Memory B cell (primary cell): Measurements from ENCODE around the gene PSME1.

ENCODE experiments used
- ATAC-seq: fragments of 150-1000 bp; cut with Tn5 transposase; 2 replicates; pipeline ENCODE4 v1.10.0; 2021; ENCODE audit warnings: low read depth, mild to moderate bottlenecking, moderate library complexity
- DNase-seq, 2 donors: peaks; one replicate each; pipeline ENCODE4 v3.0.0; 2022; ENCODE audit warnings: low spot score in 2 of 2
- H3K27ac Mint-ChIP-seq: one replicate; pipeline ENCODE4 v1.8.0; 2022; ENCODE audit warnings: mild to moderate bottlenecking, moderate library complexity, mixed read lengths
- H3K27me3 Mint-ChIP-seq: one replicate; pipeline ENCODE4 v1.8.0; 2022; ENCODE audit warnings: mixed read lengths
- H3K36me3 Mint-ChIP-seq: one replicate; pipeline ENCODE4 v1.8.0; 2022; ENCODE audit warnings: mild to moderate bottlenecking, mixed read lengths
- H3K4me1 Mint-ChIP-seq: one replicate; pipeline ENCODE4 v1.8.0; 2022; ENCODE audit warnings: mixed read lengths
- H3K4me3 Mint-ChIP-seq: one replicate; pipeline ENCODE4 v1.8.0; 2022; ENCODE audit warnings: mild to moderate bottlenecking, moderate library complexity, mixed read lengths
- H3K9me3 Mint-ChIP-seq: one replicate; pipeline ENCODE4 v1.8.0; 2022; ENCODE audit warnings: mixed read lengths

The PSME1 gene

GRCh38 chr14:24157331-24157730 lies 21.3 kb downstream of the PSME1 start:
- peaks cover 23% of the 10 kb centered on the region for H3K36me3 Mint-ChIP-seq
- peaks cover 8% of the 10 kb centered on the region for H3K4me1 Mint-ChIP-seq
- DNase-seq: no peak
- no peak overlapping the region for H3K4me3 Mint-ChIP-seq
- no peaks in the 10 kb centered on the region for H3K27me3 Mint-ChIP-seq
- no peak for ATAC-seq
- peak overlapping the region; percentile 9 for H3K27ac Mint-ChIP-seq
- no peaks in the 10 kb centered on the region for H3K9me3 Mint-ChIP-seq

DNA sequence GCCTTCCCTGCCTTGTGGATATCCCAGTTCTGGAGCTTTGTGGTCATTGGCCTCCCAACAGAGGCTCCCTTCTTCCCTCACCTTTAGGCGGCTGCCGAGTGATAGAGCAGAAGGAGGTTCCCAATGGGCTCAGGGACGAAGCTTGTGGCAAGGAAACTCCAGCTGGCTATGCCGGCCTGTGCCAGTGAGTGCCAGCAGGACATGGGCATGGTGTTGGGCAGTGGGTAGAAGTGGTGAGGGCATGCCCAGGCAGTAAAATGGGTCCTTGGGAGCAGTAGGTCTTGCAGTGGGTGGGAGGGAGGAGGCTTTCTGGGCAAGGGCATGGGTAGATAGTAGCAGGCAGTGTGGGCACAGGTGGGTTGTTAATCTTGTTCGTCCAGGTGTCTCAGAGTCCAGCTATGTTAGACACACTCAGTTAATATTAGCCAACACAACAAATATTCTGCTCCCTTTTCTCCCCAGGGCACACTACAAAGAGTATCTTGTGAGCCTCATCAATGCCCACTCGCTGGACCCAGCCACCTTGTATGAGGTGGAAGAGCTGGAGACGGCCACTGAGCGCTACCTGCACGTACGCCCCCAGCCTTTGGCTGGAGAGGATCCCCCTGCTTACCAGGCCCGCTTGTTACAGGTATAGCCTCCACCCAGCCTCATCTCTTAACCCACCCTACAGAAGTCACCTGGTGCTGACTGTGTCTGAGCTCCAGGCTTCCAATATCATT lies 23.9 kb downstream of the PSME1 start:
- no peak overlapping the region for H3K4me3 Mint-ChIP-seq
- H3K27ac Mint-ChIP-seq: peak overlapping the region; percentile 95
- no peak for DNase-seq
- H3K27me3 Mint-ChIP-seq: no peaks in the 10 kb centered on the region
- H3K9me3 Mint-ChIP-seq: no peaks in the 10 kb centered on the region
- ATAC-seq: no peak
- H3K36me3 Mint-ChIP-seq: peaks cover 35% of the 10 kb centered on the region
- H3K4me1 Mint-ChIP-seq: peaks cover 16% of the 10 kb centered on the region

- Mint-ChIP-seq H3K27me3 (no peaks in the 10 kb centered on the region), H3K4me3 (peak overlapping the region; percentile 99), H3K36me3 (peaks cover 39% of the 10 kb centered on the region), H3K4me1 (peaks cover 17% of the 10 kb centered on the region), H3K27ac (peak overlapping the region; percentile 95), H3K9me3 (no peaks in the 10 kb centered on the region)
- DNase-seq (no peak), ATAC-seq (no peak)
Observed at GRCh38 chr14:24160499-24160849, 24.5 kb downstream of the PSME1 start.

GRCh38 chr14:24160850-24161804 lies 25.1 kb downstream of the PSME1 start, which contains the start of gene IRF9:
Gene IRF9, plus strand, starts transcription at chr14:24161265. Its CDS starts 880 bp downstream, at chr14:24162145.
- ATAC-seq (peak; percentile 92), DNase-seq (peak; percentile 98)
- H3K4me1 Mint-ChIP-seq: peaks cover 17% of the 10 kb centered on the region
- peak within 1 kb of the TSS; percentile 95 for H3K27ac Mint-ChIP-seq
- peaks cover 38% of the 10 kb centered on the region for H3K36me3 Mint-ChIP-seq
- H3K9me3 Mint-ChIP-seq: no peaks in the 10 kb centered on the region
- no peaks in the 10 kb centered on the region for H3K27me3 Mint-ChIP-seq
- H3K4me3 Mint-ChIP-seq: peak within 1 kb of the TSS; percentile 99

GRCh38 chr14:24162093-24162492 lies 26.1 kb downstream of the PSME1 start:
- H3K27ac Mint-ChIP-seq: peak overlapping the region; percentile 95

DNA sequence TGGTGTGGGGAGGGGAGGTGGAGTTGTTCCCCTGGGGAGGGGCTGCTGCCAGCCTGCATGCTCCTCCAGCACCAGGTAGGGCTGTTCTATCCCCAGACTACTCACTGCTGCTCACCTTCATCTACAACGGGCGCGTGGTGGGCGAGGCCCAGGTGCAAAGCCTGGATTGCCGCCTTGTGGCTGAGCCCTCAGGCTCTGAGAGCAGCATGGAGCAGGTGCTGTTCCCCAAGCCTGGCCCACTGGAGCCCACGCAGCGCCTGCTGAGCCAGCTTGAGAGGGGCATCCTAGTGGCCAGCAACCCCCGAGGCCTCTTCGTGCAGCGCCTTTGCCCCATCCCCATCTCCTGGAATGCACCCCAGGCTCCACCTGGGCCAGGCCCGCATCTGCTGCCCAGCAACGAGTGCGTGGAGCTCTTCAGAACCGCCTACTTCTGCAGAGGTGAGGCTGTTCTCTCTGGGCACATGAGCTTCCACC lies 28.6 kb downstream of the PSME1 start:
- peaks cover 42% of the 10 kb centered on the region for H3K36me3 Mint-ChIP-seq

More at GRCh38 chr14:24162093-24162492, 26.1 kb downstream of the PSME1 start:
- H3K9me3 Mint-ChIP-seq: no peaks in the 10 kb centered on the region
- H3K36me3 Mint-ChIP-seq: peaks cover 37% of the 10 kb centered on the region
- no peak for ATAC-seq
- DNase-seq: no peak
- peak overlapping the region; percentile 99 for H3K4me3 Mint-ChIP-seq
- peaks cover 17% of the 10 kb centered on the region for H3K4me1 Mint-ChIP-seq
- no peaks in the 10 kb centered on the region for H3K27me3 Mint-ChIP-seq

GRCh38 chr14:24165785-24166184 lies 29.8 kb downstream of the PSME1 start:
- Mint-ChIP-seq H3K9me3 (no peaks in the 10 kb centered on the region), H3K27ac (no peak overlapping the region), H3K27me3 (no peaks in the 10 kb centered on the region), H3K4me1 (peaks cover 24% of the 10 kb centered on the region), H3K36me3 (peaks cover 45% of the 10 kb centered on the region), H3K4me3 (no peak overlapping the region)
- ATAC-seq: no peak
- DNase-seq: no peak

More for the DNA sequence above, 28.6 kb downstream of the PSME1 start:
- Mint-ChIP-seq H3K27me3 (no peaks in the 10 kb centered on the region), H3K4me3 (peak overlapping the region; percentile 33), H3K9me3 (no peaks in the 10 kb centered on the region), H3K27ac (peak overlapping the region; percentile 55), H3K4me1 (peaks cover 25% of the 10 kb centered on the region)
- no peak for DNase-seq
- no peak for ATAC-seq

- Mint-ChIP-seq H3K4me3 (no peak overlapping the region), H3K9me3 (no peaks in the 10 kb centered on the region), H3K27me3 (no peaks in the 10 kb centered on the region), H3K27ac (peak overlapping the region; percentile 42), H3K4me1 (peaks cover 23% of the 10 kb centered on the region), H3K36me3 (peaks cover 38% of the 10 kb centered on the region)
- DNase-seq (no peak), ATAC-seq (no peak)
Observed at GRCh38 chr14:24167469-24168114, 31.6 kb downstream of the PSME1 start.

DNA sequence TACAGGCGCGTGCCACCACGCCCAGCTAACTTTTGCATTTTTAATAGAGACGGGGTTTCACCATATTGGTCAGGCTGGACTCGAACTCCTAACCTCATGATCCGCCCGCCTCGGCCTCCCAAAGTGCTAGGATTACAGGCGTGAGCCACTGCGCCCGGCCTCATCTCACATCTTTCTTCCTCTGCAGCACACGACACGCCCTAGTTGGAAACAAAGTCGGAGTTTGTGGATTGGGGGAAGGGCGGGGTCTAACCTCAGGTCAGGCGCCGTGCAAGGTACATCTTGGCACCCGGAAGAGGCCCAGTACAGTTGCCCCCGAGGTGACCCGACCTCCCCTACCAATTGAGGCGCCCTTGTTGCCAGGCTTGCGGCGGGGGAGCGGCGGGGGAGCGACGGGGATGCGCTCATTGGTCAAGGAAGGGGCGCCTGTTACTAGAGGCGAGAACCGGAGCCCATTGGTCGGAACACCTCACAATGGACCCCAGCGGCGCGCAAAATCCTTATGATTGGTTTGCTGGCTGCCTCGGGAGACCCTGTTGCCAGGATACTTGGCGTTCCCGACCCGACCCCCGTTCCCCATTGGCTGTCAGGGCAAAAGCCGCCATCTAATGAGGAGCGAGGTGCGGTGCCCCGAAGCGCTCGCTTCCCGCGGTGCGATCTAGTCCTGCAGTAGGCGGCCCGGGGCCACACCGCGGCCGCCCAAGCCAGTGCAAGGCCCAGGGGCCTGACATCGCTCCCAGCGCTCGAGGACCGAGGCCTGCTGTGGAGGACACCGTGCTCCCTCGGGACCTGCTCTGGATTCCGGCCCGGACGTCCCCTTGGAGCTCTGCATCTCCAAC lies 35.6 kb downstream of the PSME1 start, which contains the start of gene REC8:
TSS of gene REC8 (plus strand) at position 659 of the 839 bp plus-strand sequence. CDS start 473 bp downstream, outside the sequence.
- peaks cover 16% of the 10 kb centered on the region for H3K36me3 Mint-ChIP-seq
- peak; percentile 90 for ATAC-seq
- H3K4me3 Mint-ChIP-seq: peak within 1 kb of the TSS; percentile 93
- peaks cover 22% of the 10 kb centered on the region for H3K4me1 Mint-ChIP-seq
- H3K27ac Mint-ChIP-seq: peak within 1 kb of the TSS; percentile 84
- no peaks in the 10 kb centered on the region for H3K9me3 Mint-ChIP-seq
- no peaks in the 10 kb centered on the region for H3K27me3 Mint-ChIP-seq
- DNase-seq: peak; percentile 56 to 74

- DNase-seq (no peak), ATAC-seq (no peak)
- Mint-ChIP-seq H3K9me3 (no peaks in the 10 kb centered on the region), H3K36me3 (peaks cover 14% of the 10 kb centered on the region), H3K27me3 (no peaks in the 10 kb centered on the region), H3K4me3 (peak overlapping the region; percentile 93), H3K4me1 (peaks cover 21% of the 10 kb centered on the region), H3K27ac (peak overlapping the region; percentile 53)
Observed at GRCh38 chr14:24172261-24172860, 36.4 kb downstream of the PSME1 start.

DNA sequence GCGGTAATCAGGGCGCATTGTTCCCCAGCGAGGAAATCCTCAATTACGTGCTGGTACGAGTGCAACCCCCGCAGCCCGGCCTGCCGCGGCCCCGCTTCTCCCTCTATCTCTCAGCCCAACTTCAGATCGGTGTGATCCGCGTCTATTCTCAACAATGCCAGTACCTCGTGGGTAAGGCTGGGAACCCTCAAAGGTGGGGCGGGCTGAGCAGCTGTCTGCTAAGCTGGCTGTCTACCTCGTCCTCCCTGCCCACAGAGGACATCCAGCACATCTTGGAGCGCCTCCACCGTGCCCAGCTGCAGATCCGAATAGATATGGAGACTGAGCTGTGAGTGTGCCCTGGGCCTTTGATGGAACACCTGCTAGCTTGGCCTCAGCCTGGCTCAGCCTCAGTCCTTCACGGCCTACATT lies 36.9 kb downstream of the PSME1 start:
- H3K27ac Mint-ChIP-seq: peak overlapping the region; percentile 20

DNA sequence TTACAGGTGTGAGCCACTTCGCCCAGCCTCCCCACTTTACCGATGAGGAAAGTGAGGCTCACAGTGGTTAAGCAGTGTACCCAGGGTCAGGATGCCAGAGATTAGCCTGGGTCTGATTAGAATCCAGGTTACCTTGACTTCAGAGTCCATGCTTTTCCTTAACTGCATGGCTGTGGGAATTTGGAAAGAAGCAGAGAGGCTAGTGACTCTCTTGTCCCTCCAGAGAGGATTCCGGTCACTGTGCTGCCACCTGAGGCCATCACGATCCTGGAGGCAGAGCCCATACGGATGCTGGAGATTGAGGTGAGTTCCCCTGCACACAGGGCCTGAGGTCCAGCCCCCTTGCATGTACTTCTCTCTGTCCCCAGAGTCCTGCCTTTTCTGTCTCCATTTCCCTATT lies 40.6 kb downstream of the PSME1 start:
- no peak for DNase-seq
- H3K27ac Mint-ChIP-seq: no peak overlapping the region
- peaks cover 15% of the 10 kb centered on the region for H3K4me1 Mint-ChIP-seq
- H3K36me3 Mint-ChIP-seq: peaks cover 7% of the 10 kb centered on the region
- H3K27me3 Mint-ChIP-seq: no peaks in the 10 kb centered on the region
- ATAC-seq: no peak
- no peaks in the 10 kb centered on the region for H3K9me3 Mint-ChIP-seq
- no peak overlapping the region for H3K4me3 Mint-ChIP-seq

More for the DNA sequence above, 36.9 kb downstream of the PSME1 start:
- no peak for DNase-seq
- Mint-ChIP-seq H3K36me3 (peaks cover 10% of the 10 kb centered on the region), H3K4me1 (peaks cover 17% of the 10 kb centered on the region), H3K4me3 (peak overlapping the region; percentile 93), H3K27me3 (no peaks in the 10 kb centered on the region), H3K9me3 (no peaks in the 10 kb centered on the region)
- no peak for ATAC-seq
